H1 (cell line): ENCODE measurements around the gene DBNL. TPM values are rescaled to one million over a fixed set of nuclear protein-coding genes. Genes with fewer than 3 reads are reported as not detected.
"Not testable (repeated sequence)": the region's sequence is repeated elsewhere in the genome, so short reads cannot be mapped to it uniquely, and the experiment has no call there.

Experiments used
- CTCF ChIA-PET: fragments of 300-600 bp; sonication (Branson Sonifier 250); formaldehyde crosslinking; loops from one replicate; lab custom pipeline; 2021; ENCODE audit not compliant: partially characterized antibody; lab: Charles Lee
- POLR2A ChIA-PET: fragments of 300-600 bp; sonication (Branson Sonifier 250); formaldehyde crosslinking; loops from one replicate; lab custom pipeline; 2021; ENCODE audit warnings: inconsistent platforms; ENCODE audit not compliant: partially characterized antibody; lab: Charles Lee
- DNase-seq, 2 experiments: peaks; one replicate each; pipeline versions ENCODE4 v3.0.0 to v3.0.0-alpha.2; 2010 to 2022; ENCODE audit warnings: low spot score in 2 of 2, low read depth in 1 of 2, mixed read lengths in 1 of 2
- FAIRE-seq: peaks from 2 replicates; lab custom pipeline; 2011; peaks lifted over from hg19 to GRCh38; lab: Jason Lieb, UNC
- H2AFZ ChIP-seq: 2 replicates; pipeline ENCODE4 v1.8.1; 2012; ENCODE audit warnings: low read length, inconsistent platforms
- H2AK5ac ChIP-seq: 2 replicates; pipeline ENCODE4 v1.6.1; 2013; ENCODE audit warnings: low read depth, low read length
- H2BK120ac ChIP-seq: replicated peaks from 2 replicates; pipeline ENCODE3; 2013; ENCODE audit warnings: low read depth, low read length, inconsistent platforms
- H2BK12ac ChIP-seq: 2 replicates; pipeline ENCODE4 v1.6.1; 2013; ENCODE audit warnings: low read depth, low read length
- H2BK15ac ChIP-seq: 2 replicates; pipeline ENCODE4 v1.6.1; 2013; ENCODE audit warnings: low read length
- H2BK20ac ChIP-seq: 2 replicates; pipeline ENCODE4 v1.6.1; 2013; ENCODE audit warnings: low read length
- H2BK5ac ChIP-seq: 2 replicates; pipeline ENCODE4 v1.6.1; 2013; ENCODE audit warnings: low read depth, low read length
- H3K14ac ChIP-seq: 2 replicates; pipeline ENCODE4 v1.6.1; 2013; ENCODE audit warnings: inconsistent platforms; ENCODE audit not compliant: insufficient read length
- H3K18ac ChIP-seq: 2 replicates; pipeline ENCODE4 v1.6.1; 2013; ENCODE audit warnings: low read length; ENCODE audit errors: extremely low read depth
- H3K23ac ChIP-seq: 2 replicates; pipeline ENCODE4 v1.6.1; 2013; ENCODE audit warnings: inconsistent platforms; ENCODE audit not compliant: insufficient read length
- H3K23me2 ChIP-seq: 2 replicates; pipeline ENCODE4 v1.6.1; 2013; ENCODE audit warnings: low read depth, low read length
- H3K27ac ChIP-seq: 2 replicates; pipeline ENCODE4 v1.6.1; 2011; ENCODE audit warnings: low read depth, low read length, inconsistent platforms
- H3K27me3 ChIP-seq, 4 experiments: replicated peaks in 1 of 4; 1 replicate in 1 of 4; 2 replicates in 3 of 4; pipeline versions ENCODE4 v1.6.1 to v1.8.1; 2011 to 2013; ENCODE audit warnings: low read length in 3 of 4, mild to moderate bottlenecking in 3 of 4, inconsistent platforms in 2 of 4, mixed read lengths in 2 of 4, moderate library complexity in 1 of 4; ENCODE audit not compliant: control insufficient read depth in 3 of 4, insufficient read depth in 3 of 4; ENCODE audit errors: extremely low read depth in 1 of 4
- H3K36me3 ChIP-seq, 4 experiments: 2 replicates each; pipeline versions ENCODE4 v1.6.1 to v1.8.1; 2011 to 2013; ENCODE audit warnings: mild to moderate bottlenecking in 4 of 4, low read length in 3 of 4, moderate library complexity in 2 of 4, control low read depth in 1 of 4, inconsistent platforms in 1 of 4; ENCODE audit not compliant: insufficient read depth in 4 of 4, control insufficient read depth in 2 of 4
- H3K4ac ChIP-seq: replicated peaks from 2 replicates; pipeline ENCODE3; 2013; ENCODE audit warnings: low read length, low read depth, mixed read lengths, inconsistent platforms; ENCODE audit not compliant: insufficient read length
- H3K4me1 ChIP-seq, 4 experiments: replicated peaks in 1 of 4; 1 replicate in 1 of 4; 2 replicates in 3 of 4; pipeline versions ENCODE4 v1.6.1 to v1.8.1; 2011 to 2013; ENCODE audit warnings: low read length in 3 of 4, inconsistent platforms in 2 of 4, mixed read lengths in 1 of 4; ENCODE audit not compliant: insufficient read depth in 4 of 4, control insufficient read depth in 3 of 4
- H3K4me2 ChIP-seq, 2 experiments: 2 replicates each; pipeline versions ENCODE4 v1.6.1 to v1.8.1; 2011 to 2013; ENCODE audit warnings: low read depth in 2 of 2, low read length in 2 of 2, control low read depth in 1 of 2, inconsistent platforms in 1 of 2, mild to moderate bottlenecking in 1 of 2; ENCODE audit not compliant: insufficient read depth in 1 of 2
- H3K4me3 ChIP-seq, 4 experiments: fragments of 200-600, 300-600 bp in 1 of 4; sonication (generic), shearing (Covaris generic), sonication (Bioruptor Twin) in 1 of 4; 2 replicates each; pipeline versions ENCODE4 v1.5.1 to v1.8.1; 2011 to 2016; ENCODE audit warnings: low read length in 4 of 4, low read depth in 3 of 4, control low read depth in 2 of 4, inconsistent platforms in 2 of 4, mild to moderate bottlenecking in 2 of 4, mixed read lengths in 1 of 4, moderate library complexity in 1 of 4; ENCODE audit not compliant: insufficient read depth in 2 of 4; ENCODE audit errors: extremely low read depth in 1 of 4
- H3K56ac ChIP-seq: replicated peaks from 2 replicates; pipeline ENCODE3; 2013; ENCODE audit warnings: low read depth, mild to moderate bottlenecking, mixed read lengths, low read length, inconsistent platforms; ENCODE audit not compliant: insufficient read length
- H3K79me1 ChIP-seq: 2 replicates; pipeline ENCODE4 v1.6.1; 2013; ENCODE audit warnings: low read depth, low read length, control low read depth
- H3K79me2 ChIP-seq, 2 experiments: 2 replicates each; pipeline versions ENCODE4 v1.6.1 to v1.8.1; 2012 to 2013; ENCODE audit warnings: low read length in 2 of 2, mild to moderate bottlenecking in 2 of 2, inconsistent platforms in 1 of 2; ENCODE audit not compliant: insufficient read depth in 2 of 2, control insufficient read depth in 1 of 2
- H3K9ac ChIP-seq, 4 experiments: replicated peaks in 1 of 4; 1 replicate in 1 of 4; 2 replicates in 3 of 4; pipeline versions ENCODE4 v1.6.1 to v1.8.1; 2011 to 2013; ENCODE audit warnings: low read depth in 3 of 4, low read length in 3 of 4, control low read depth in 2 of 4, mild to moderate bottlenecking in 2 of 4, moderate library complexity in 2 of 4, inconsistent platforms in 1 of 4; ENCODE audit errors: extremely low read depth in 1 of 4
- H3K9me3 ChIP-seq, 2 experiments: 2 replicates each; pipeline versions ENCODE4 v1.6.1 to v1.8.1; 2012 to 2013; ENCODE audit warnings: mild to moderate bottlenecking in 2 of 2, moderate library complexity in 2 of 2, control low read depth in 1 of 2, inconsistent platforms in 1 of 2, low read depth in 1 of 2, low read length in 1 of 2, mixed read lengths in 1 of 2; ENCODE audit not compliant: insufficient read depth in 2 of 2
- H4K20me1 ChIP-seq, 2 experiments: replicated peaks in 1 of 2; 2 replicates each; pipeline versions ENCODE3 to v1.8.1; 2011 to 2013; ENCODE audit warnings: inconsistent platforms in 2 of 2, low read length in 2 of 2, mild to moderate bottlenecking in 1 of 2; ENCODE audit not compliant: insufficient read depth in 2 of 2, control insufficient read depth in 1 of 2
- H4K5ac ChIP-seq: 2 replicates; pipeline ENCODE4 v1.6.1; 2013; ENCODE audit warnings: low read length, low read depth, mixed read lengths, inconsistent platforms; ENCODE audit not compliant: insufficient read length
- H4K8ac ChIP-seq: 2 replicates; pipeline ENCODE4 v1.8.0; 2013; ENCODE audit warnings: mild to moderate bottlenecking, moderate library complexity, low read length, inconsistent platforms; ENCODE audit not compliant: insufficient read depth; ENCODE audit errors: extremely low read depth
- H4K91ac ChIP-seq: replicated peaks from 2 replicates; pipeline ENCODE3; 2013; ENCODE audit warnings: low read length, mixed read lengths, inconsistent platforms; ENCODE audit not compliant: insufficient read length
- WGBS, 2 experiments: shearing (Covaris generic) in 1 of 2; methylation state at CpG; one replicate each; pipeline versions ENCODE4 v1.1.6 to v1.1.7; 2013 to 2015; ENCODE audit warnings: low lambda C conversion rate in 2 of 2, mixed read lengths in 2 of 2, inconsistent platforms in 1 of 2, low coverage in 1 of 2, missing lambda C conversion rate in 1 of 2; ENCODE audit not compliant: insufficient replicate concordance in 2 of 2, insufficient coverage in 1 of 2, insufficient read length in 1 of 2; ENCODE audit errors: extremely low coverage in 1 of 2, missing lambda C conversion rate in 1 of 2; 5-methylcytosine and 5-hydroxymethylcytosine counted together
- polyA plus RNA-seq, 7 experiments: library from polyadenylated mRNA; depleted of rRNA in 3 of 7; stranded (reverse) in 5 of 7; unstranded in 2 of 7; fragments of >200 nt in 5 of 7; fragments of 200-250 nt in 2 of 7; gene quantifications; 1 replicate in 5 of 7; 2 replicates in 1 of 7; 4 replicates in 1 of 7; pipeline versions ENCODE4 v1.2.1 to v1.2.3, GENCODE V29; 2011 to 2013; ENCODE audit warnings: missing spikeins in 2 of 7, mixed read lengths in 2 of 7
- total RNA-seq: library from RNA; stranded (reverse); fragmentation: NEBNext Ultra II Directional; extraction: Animal tissue kit (Norgen Biotek cat#: 25700); gene quantifications from 2 replicates; pipeline ENCODE4 v1.2.1, GENCODE V29; 2021

DBNL gene
- total and polyA plus RNA-seq, 2 of the 8 experiments (the other 6 are each of a cell fraction or from before 2014, with no cell fraction given): 30.9 to 56.6 TPM

GRCh38 chr7:44019825-44020224 lies 24.7 kb upstream of the DBNL start:
- H3K79me2 ChIP-seq, H2AK5ac ChIP-seq, H2BK5ac ChIP-seq, H3K4ac ChIP-seq, H3K4me1 ChIP-seq, H3K9me3 ChIP-seq, H3K23me2 ChIP-seq, H3K4me2 ChIP-seq, H3K56ac ChIP-seq, H4K91ac ChIP-seq, H2BK15ac ChIP-seq, DNase-seq, H3K4me3 ChIP-seq, H2AFZ ChIP-seq, H3K27ac ChIP-seq, H3K18ac ChIP-seq, H3K9ac ChIP-seq, H3K27me3 ChIP-seq, H2BK120ac ChIP-seq, H4K20me1 ChIP-seq, H3K14ac ChIP-seq, FAIRE-seq, H3K23ac ChIP-seq, H4K5ac ChIP-seq, H2BK12ac ChIP-seq, H4K8ac ChIP-seq, H2BK20ac ChIP-seq, H3K79me1 ChIP-seq, H3K36me3 ChIP-seq: not testable (repeated sequence)
- ChIA-PET POLR2A (interaction anchor here (0.6 kb wide), 1 partner anchor 119 kb away, joined by 3 read pairs; no protein-coding TSS in a partner anchor), CTCF (interaction anchor here (0.7 to 1.8 kb wide), 5 partner anchors 24 to 103 kb away, joined by 3 to 9 read pairs (median 5); partner anchors contain the start of gene DBNL)
- 82% methylated on average over 5 of the region's 6 CpGs; no CpG with 5 or more reads in 1 of the 2 experiments for WGBS, 2 experiments

- POLR2A ChIA-PET, H3K4me2 ChIP-seq, H3K79me2 ChIP-seq, H2BK20ac ChIP-seq, H3K23me2 ChIP-seq, H2BK5ac ChIP-seq, H3K79me1 ChIP-seq, H3K9ac ChIP-seq, H3K9me3 ChIP-seq, H4K20me1 ChIP-seq, H3K14ac ChIP-seq, FAIRE-seq, H3K27ac ChIP-seq, H3K4ac ChIP-seq, H2AK5ac ChIP-seq, H3K4me3 ChIP-seq, H3K23ac ChIP-seq, H3K4me1 ChIP-seq, H4K91ac ChIP-seq, H4K8ac ChIP-seq, H4K5ac ChIP-seq, H3K36me3 ChIP-seq, H2AFZ ChIP-seq, H2BK120ac ChIP-seq, H3K56ac ChIP-seq, CTCF ChIA-PET, DNase-seq, H2BK12ac ChIP-seq, H3K18ac ChIP-seq, H2BK15ac ChIP-seq, H3K27me3 ChIP-seq: not testable (repeated sequence)
- WGBS, 2 experiments: 84% methylated on average over 7 of the region's 7 CpGs; no CpG with 5 or more reads in 1 of the 2 experiments
Measured at GRCh38 chr7:44022069-44022468, 22.4 kb upstream of the DBNL start.
